NCI-H2107 treated with DMSO at 0.1 percent for 48 hours (cell line): Measurements from ENCODE around the gene GNAO1.
A peak's percentile ranks its signal among the peaks of the same experiment; 100 is the strongest.

Experiments used
- DNase-seq: peaks from one replicate; lab custom pipeline; 2025; ENCODE audit not compliant: unreplicated experiment; lab: John Stamatoyannopoulos, UW

The GNAO1 gene

DNA sequence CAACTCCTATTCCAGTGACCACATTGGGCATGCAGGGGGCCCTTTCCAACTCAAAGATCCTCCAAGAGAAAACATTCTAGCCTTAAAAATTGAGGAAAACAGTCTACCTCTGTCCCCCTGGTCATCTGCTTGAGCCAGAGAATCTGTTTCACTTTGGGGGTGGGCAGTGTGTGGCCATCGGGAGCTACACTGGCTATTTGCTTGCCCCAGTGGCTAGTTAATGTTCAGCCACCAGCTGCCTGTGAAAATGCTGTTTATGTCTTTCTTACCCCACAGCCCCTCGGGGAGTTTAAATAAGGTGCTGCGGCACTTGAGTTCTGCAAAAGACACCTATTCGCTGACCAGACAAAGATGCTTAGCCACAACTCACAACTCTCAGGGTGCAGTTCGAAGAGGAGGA, 43.4 kb downstream of the GNAO1 start:
- DNase-seq: no peak

DNA sequence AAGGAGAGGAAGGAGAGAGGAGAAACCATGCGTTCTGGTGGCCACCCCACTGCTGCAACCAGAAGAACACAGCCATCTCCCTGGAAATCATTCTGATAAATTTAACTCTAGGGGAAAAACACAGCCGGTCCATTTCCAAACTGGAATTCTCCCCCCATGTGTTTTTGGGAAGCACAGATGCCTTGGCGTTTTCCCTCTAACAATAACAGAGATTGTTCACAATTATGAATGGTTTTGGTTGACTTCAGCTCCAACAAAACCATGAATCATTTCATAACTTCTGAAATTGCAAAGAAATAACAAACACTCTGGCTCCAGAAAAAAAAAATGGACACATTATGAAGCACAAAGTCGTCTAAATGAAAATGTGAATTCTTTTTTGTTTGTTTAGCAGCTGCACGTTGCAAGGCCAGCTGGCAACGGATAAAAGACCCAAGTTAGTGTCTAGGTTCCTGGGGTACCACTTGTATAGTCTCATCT, 46.2 kb downstream of the GNAO1 start:
- no peak for DNase-seq

DNA sequence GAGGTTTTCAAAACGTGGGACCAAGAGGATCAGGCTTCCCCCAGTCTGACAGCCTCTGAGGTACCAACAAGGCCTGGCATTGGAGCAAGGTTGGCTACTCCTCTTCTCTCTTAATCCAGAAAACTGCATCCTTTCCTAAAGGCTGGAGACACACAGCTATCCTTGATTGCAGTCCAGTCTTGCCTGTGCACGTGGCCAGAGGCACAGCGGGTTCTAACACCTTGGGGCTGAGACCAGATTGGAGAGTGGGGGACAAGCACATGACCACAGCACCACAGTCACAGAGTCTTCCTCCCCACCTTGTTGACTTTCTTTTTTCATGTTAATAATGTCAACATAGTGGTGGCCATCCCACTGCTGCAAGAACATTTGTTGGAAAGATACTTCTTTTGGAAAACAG, 46.9 kb downstream of the GNAO1 start:
- no peak for DNase-seq

DNA sequence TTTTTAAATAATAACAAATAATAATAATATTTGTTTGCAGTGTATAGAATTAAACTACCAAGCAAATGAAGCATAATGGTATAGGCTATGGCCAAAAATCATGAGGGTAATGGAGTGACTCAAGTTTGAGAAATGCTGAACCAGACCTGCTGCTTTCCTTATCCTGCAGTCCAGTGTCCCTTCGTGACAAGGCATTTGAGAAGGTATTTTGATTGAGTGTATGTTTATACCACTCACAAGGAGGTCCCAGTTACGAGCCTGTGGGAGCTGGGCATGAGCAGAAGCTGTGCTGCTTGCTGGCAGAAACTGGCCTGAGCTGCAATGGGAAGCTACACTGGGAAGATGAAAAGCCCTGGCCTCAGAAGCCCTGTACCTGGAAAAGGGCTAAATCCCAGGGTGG, 50.3 kb downstream of the GNAO1 start:
- DNase-seq: no peak

DNA sequence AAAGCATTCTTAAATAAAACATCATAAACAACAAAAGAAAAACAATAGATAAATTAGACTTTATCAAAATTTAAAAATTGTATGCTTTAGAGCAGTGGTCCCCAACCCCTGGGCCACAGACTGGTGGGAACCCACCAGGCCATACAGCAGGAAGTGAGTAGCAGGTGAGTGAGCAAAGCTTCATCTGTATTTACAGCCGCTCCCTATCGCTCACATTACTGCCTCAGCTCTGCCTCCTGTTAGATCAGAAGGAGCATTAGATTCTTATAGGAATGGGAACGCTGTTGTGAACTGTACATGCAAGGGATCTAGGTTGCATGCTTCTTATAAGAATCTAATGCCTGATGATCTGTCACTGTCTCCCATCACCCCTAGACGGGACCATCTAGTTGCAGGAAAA, 51.5 kb downstream of the GNAO1 start:
- DNase-seq: no peak

DNA sequence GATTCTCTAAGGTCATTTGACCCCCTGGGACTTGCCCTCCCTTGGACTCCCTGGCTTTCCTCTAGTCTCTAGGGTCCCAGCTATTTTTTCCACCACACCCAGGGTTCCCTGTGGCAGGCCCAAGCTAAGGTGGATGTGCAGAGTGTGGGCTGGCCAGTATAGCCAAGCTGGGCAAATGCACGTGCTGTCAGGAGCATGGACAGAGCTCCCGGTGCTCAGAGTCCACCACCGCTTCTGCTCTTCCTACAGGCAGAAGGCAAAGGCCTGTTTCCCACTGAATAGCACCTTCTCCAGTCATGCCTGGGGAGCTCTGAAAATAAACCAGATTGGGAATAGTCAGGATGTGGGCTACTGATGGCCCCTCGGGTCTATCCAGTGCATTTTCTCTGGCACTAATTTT, 53.3 kb downstream of the GNAO1 start:
- DNase-seq: no peak

DNA sequence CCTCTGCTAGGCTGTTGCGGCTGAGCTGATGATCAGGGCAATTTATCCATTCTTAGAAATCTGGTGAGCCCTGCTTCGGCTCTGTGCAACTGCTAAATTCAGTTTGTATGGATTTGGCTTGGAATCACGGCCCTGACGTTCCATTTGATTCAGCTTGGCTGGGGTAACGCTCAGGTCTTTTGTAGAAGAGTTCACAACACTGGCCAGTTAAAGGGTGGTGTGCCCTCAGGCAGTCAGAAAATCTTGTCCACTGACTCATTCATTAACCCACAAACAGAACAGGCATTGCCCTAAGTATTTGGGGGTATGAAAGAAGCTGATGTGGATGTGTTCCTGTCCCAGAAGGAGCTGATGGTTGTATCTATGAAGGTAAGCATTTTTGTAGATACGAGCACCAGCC, 53.9 kb downstream of the GNAO1 start:
- DNase-seq: no peak

DNA sequence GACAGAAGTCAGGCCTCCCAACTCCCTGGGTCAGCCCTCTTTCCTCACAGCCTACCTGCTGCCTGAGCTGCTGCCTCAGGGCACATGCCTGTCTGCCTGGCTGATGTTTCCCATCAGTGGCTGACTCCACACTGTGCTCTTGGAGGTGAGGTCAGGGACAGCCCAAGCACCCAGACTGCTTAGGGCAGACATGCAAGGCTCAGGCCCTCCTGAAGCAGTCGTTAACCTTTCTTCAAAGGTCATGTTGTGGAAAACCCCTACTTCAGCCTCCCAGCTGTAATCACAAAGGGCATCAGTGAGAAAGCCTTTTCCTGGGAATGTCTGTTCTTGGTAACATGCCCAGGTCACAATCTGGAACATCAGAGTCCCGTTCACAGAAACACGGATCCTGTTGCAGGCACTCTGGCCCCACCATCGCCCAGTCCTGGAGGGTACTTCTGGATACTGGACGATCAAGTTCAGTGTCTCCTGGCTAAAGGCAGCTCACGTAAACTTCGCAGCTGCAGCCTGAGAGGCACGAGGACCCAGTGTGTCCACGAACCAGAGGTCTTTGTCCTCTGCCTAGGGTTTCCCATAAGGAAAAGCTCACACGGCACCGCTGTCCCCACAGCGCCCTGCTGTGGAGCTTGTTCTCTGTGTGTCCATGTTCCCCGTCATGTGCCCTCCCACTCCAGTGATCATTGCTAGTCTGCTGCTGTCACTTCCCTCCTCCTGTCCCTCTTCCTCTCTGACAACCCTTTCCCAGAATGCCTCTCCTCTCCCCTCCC, 54.9 kb downstream of the GNAO1 start:
- no peak for DNase-seq

DNA sequence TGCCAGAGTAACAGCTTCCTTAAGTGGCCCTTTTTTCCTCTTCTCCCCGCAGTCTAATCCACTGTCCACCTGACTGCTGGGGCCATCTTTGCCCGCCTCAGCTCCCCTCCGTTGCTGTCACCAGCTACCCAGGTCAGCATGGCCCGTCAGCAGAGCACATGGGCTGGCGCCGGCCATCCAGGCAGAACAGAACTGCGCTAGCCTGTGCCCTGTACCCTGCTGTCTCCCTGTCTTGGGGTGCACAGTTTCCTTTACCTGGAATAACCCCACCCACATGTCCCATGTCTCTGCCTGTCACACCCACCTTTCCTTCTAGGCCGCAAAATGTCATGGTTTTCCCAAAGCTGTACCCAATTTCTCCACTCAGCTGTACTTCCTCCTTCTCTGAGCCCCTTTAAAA, 55.7 kb downstream of the GNAO1 start:
- DNase-seq: no peak

DNA sequence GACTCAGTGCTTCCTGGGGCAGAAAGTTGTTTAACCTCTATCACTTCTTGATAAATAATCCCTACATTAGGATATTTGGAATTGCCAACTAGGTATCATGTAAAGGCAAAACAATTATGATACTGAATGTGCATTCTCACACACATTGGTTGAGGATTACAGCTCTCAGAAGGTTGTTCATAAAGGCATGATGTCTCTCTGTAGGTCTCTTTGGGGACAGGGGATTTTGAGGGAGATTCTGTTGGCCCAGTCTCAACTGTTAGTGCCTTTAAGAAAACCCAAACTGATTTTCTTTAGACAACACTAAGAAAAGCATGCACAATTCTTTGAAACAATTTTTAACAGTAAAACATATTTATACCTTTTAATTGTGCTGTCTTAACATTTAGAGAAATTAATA, 56.5 kb downstream of the GNAO1 start:
- no peak for DNase-seq

DNA sequence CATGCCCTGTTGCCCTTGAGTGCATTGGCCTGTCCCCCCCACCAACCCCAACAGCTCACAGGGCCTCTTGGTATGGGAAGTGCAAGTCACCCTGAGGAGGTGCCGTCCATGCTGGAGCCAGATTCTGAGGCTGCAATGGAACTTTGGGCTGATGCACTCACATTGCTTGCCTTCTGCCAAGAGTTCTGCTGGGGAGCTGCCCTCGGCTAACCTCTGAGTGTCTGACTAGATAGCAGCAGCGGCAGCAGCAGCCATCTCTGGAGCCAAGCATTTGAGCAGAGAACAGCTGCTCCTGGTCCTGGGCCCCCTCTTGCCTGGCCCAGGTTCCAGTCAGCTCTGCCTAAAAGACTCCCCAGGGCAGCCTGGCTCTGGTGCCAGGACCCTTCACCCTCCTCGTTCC, 61.5 kb downstream of the GNAO1 start:
- DNase-seq: no peak

DNA sequence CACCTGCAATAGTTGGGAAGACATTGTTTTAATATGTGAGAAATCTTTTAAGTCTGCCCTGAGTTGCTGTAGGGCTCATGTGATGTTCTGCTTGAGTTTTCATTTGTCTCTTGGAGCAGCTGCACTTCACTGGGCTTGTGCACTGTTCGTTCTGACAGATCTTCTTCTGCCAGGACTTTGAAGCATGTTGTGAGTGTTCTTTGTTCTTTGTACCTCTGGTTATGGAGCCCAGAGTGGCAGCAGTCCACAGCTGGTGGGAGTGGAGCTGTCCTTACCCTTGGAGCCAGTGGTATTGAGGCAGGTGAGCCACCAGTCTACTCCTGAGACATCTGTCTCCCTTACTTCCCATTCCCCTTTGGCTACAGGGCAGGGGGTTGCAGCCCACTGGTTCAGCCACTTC, 64.6 kb downstream of the GNAO1 start:
- no peak for DNase-seq

DNA sequence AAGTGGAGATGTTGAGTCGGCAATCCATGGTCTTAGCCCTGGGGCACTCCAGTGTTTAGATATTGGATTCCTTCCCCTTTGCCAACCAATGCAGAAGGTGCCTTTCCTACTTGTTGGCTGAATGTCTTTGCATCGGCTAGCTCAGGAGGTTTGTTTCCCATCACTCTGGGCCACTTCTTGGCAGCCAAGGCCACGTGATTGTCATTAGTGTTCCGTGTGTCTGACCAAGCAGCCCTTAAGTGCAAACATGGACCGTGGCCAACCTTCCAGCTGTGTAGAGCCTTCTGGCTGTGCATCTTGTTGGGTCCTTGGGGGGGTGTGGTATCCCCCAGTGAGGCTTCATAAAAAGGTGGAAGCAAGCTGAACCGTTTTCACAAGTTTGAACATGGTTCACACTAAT, 66.0 kb downstream of the GNAO1 start:
- peak; percentile 25 for DNase-seq

DNA sequence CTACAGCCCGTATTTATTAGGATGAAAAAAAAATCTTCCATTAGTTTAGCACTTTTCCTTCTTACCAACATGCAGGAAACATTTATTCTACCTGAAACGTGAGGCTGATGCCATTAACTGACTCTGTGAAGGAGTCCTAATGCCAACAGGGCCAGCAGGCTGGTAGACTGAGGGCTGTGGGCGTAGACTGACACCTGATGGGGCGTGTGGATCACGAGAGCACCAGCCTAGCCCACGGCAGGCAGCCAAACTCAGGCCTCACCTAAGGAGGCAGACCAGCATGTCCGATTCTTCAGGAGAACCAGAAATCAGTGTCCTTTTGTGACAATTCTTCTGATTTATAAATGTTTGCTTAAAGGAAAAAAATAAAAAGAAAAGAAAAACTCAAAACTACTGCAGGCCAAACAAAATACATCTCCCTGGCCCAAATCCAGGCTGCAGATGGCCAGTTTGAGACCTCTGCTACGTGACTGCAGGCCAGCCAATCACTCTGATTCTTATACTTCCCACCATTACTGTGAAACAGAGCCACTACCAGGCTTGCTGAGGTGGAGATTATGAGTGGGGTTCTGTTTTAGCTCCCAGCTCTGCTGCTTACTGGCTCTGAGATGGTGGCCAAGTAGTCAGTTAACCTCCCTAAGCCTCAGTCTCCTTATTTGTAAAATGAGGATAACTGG, 66.5 kb downstream of the GNAO1 start:
- no peak for DNase-seq

DNA sequence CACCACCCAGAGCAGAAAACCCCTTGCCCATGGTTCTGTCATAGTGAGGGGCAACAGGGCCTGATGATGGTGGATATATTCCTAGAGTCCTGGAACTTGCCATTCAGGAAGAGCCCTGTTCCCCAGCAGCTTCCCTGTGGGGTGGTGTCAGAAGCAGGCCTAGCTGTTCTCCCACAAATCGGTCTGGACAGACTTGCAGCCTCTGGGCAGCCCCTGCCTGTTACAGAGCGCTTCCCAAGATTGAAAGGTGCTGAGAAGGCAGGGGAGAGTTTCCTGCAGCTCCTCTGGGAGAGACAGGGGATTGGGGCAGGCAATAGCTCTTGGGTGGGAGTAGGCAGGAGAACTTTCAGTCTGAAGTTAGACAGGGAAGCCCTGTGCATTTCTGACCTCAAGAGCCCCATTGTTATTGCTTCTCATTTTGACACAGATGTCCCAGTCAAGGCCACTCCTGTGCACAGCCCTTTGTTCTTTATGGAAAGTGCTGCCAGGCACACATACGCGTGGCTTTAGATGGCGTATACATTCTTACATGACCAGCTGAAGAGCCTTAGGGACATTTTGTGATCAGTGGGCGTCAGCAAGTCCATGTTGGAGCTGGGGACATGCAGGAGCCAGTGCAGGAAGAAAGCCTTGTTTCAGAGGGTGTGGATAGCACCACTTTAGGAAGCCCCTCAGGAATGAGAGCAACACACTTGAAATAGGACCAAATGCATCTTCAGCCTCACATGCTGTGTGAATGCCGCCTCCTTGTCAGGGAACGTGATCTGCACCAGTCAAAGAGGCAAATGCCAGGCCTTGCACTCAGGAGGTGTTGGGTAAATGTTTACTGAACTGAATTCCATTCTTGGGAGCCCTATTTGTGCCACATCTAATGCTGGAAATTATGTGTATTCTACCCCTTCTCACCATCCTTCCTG, 67.5 kb downstream of the GNAO1 start:
- no peak for DNase-seq

DNA sequence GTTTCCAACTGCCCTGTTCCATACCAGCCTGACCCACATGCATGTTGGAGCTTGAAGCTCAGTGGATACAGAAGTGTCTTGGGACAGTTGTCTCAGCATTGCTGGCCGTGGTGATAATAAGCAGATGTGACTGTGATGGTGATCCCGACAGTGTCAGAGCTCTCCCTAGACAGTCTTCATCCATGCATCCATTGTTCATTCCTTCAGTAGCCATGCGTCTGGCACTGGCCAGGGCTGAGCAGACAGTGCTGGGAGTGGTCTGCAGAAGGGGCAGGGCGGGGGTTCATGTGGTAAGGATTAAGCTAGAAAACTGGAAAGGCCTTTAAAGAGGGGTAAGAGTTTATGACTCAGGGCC, 68.1 kb downstream of the GNAO1 start:
- DNase-seq: no peak

DNA sequence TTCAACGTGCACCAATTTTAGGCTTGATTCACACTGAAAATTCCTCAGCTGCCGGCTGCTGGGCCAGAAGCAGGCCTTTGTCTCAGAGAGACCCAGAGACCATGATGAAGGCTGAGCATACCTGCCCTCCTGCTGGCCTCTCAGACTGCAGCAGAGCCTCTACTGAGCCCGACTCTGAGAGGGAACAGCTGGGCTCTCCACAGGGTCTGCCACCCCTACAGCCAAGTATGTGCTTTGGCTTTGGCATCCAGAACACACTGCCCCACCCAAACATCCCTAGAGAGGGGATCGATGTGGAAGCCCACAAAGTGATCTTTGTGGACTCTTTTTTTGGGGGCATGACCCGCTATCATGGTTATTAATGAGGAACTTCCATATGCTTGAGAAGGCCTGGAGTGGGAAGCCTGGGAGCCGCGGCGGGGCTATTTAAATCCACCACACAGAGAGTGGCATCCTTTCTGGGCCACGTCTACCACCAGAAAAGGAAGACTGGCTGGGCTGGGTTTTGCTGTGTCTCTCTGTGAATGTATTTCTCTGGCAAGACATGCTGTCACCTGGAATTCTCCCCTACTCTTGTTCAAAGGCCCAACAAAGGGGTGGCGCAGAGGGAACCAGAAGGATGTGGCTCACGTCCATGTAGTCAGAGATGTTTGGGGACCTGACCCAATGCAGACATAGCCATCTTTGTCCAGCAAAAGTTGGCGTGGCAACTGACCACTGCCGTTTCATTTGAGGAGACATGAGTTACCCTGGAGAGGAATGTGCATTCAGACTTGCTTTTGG, 69.3 kb downstream of the GNAO1 start:
- DNase-seq: no peak

DNA sequence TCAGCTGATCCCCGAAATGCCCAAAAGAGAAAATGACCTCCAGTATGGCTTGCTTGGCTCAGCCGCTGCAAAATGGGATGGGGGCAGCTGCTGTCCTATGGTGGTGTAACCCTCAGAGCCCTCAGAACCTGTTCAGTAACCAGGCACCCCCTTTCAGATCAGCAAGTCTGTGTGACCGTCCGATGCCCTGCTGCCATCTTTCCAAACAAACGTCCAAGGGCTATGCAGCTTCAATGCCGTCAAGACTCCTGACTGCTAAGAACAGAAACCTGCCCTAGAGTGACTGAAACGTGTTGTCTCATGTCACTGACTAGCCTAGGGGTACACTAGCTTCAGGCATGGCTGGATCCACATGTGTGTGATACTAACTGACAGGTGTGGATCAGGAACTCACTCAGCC, 70.4 kb downstream of the GNAO1 start:
- DNase-seq: no peak

DNA sequence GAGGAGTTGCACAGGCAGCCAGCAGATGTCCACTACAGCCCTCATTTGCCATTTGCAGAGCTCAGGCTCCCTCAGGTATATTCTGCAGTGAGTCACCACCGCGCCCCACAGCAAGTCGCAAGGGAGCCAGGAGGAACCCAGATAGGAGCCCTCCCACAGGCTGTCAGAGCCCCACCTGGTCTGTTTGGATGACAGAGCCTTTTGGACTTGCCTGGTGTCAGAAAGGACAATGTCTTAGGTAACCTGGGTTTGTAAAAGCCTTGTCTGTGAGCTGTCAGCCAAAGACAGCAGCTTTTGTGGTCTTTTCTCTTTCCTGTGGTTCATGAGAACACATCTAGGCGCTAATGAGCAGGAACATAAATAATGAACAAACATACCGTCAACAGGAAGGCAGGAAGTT, 70.9 kb downstream of the GNAO1 start:
- DNase-seq: peak; percentile 32

DNA sequence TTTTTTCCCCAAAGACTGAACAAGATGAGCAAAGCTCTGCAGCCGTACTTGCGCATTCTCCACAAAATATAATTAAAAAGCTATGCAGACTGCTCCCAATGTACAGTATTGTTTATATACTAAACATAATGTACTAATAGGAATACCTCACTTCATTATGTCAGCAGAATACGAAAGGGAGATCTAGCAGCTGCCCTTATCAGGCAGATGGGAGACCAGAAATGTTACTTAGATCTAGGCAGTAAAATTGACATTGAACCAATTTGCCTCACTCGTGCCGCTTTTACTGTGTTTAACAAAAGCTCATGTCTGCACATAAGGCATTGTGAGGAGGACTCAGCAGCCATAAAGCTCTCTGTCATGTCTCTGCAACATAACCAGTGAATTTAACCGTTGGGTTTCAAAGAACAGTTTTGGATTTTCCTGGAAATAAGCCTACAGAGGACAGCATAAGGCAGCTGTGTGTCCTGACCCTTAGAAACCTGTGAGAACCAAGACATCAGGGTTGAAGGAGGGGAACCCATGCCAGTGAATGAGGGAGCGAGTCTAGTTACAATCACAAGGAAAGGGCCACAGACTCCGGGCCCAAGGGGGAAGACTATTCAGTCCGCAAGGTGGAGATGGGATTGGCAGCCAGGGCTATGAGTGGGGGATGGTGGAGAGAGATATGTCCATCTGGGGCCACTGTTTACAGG, 71.4 kb downstream of the GNAO1 start:
- DNase-seq: no peak
